GM12878 (cell line): Measurements from ENCODE around the gene SYMPK. TPM values are rescaled to one million over a fixed set of nuclear protein-coding genes. Genes with fewer than 3 reads are reported as not detected.

ENCODE experiments used
- ATAC-seq: fragments of 200-7000 bp; cut with Tn5 transposase; 3 replicates; pipeline ENCODE4 v1.9.1; 2020; ENCODE audit warnings: mild to moderate bottlenecking, moderate library complexity
- BruUV-seq: library from RNA; stranded (reverse); fragments of 400-500 nt; replicated peaks from 2 replicates; lab custom pipeline; 2021; lab: Mats Ljungman, UMichigan
- CTCF ChIA-PET: fragments of 300-600 bp; sonication (Branson Sonifier 250); formaldehyde crosslinking; extraction: SDS; loops from one replicate; lab custom pipeline; 2021; ENCODE audit warnings: inconsistent platforms; lab: Yijun Ruan, JAX
- POLR2A ChIA-PET: fragments of 350-600 bp; formaldehyde crosslinking; extraction: SDS; loops from one replicate; lab custom pipeline; 2021; ENCODE audit warnings: inconsistent platforms; lab: Charles Lee
- RAD21 ChIA-PET: fragments of 300-600 bp; sonication (Branson Sonifier 250); formaldehyde crosslinking; loops from one replicate; lab custom pipeline; 2023; ENCODE audit warnings: antibody characterized with exemption; ENCODE audit not compliant: unreplicated experiment; lab: Charles Lee
- SMC1A ChIA-PET: fragments of 300-600 bp; sonication (Branson Sonifier 250); formaldehyde crosslinking; loops from one replicate; lab custom pipeline; 2023; ENCODE audit not compliant: unreplicated experiment, uncharacterized antibody; lab: Charles Lee
- DNase-seq: peaks from one replicate; pipeline ENCODE4 v3.0.0-alpha.2; 2011; ENCODE audit warnings: low read depth, low spot score
- FAIRE-seq: peaks from 3 replicates; lab custom pipeline; 2011; peaks lifted over from hg19 to GRCh38; lab: Jason Lieb, UNC
- H2AFZ ChIP-seq: 2 replicates; pipeline ENCODE4 v1.6.0; 2011; ENCODE audit warnings: low read depth, low read length, control low read depth; ENCODE audit not compliant: control insufficient read depth
- H3K27ac ChIP-seq: 2 replicates; pipeline ENCODE4 v1.5.1; 2011; ENCODE audit warnings: control low read depth; ENCODE audit not compliant: control insufficient read depth, insufficient read depth
- H3K27me3 ChIP-seq, 2 experiments: replicated peaks in 1 of 2; 2 replicates each; pipeline versions ENCODE4 v1.6.0 to v1.6.1; 2011; ENCODE audit warnings: low read length in 1 of 2; ENCODE audit not compliant: control insufficient read depth in 2 of 2, insufficient read depth in 2 of 2
- H3K36me3 ChIP-seq, 2 experiments: 2 replicates each; pipeline ENCODE4 v1.5.1; 2011; ENCODE audit warnings: low read length in 1 of 2; ENCODE audit not compliant: control insufficient read depth in 2 of 2, insufficient read depth in 2 of 2
- H3K4me1 ChIP-seq: 2 replicates; pipeline ENCODE4 v1.6.1; 2011; ENCODE audit warnings: mild to moderate bottlenecking, low read length, moderate library complexity, mixed read lengths; ENCODE audit not compliant: control insufficient read depth, insufficient read depth
- H3K4me2 ChIP-seq: 2 replicates; pipeline ENCODE4 v1.6.0; 2011; ENCODE audit warnings: control low read depth; ENCODE audit not compliant: control insufficient read depth, insufficient read depth
- H3K4me3 ChIP-seq: fragments of 200-600 bp; sonication (generic); 2 replicates; pipeline ENCODE4 v1.5.1; 2016
- H3K79me2 ChIP-seq: 2 replicates; pipeline ENCODE4 v1.6.0; 2011; ENCODE audit warnings: low read length; ENCODE audit not compliant: control insufficient read depth, insufficient read depth
- H3K9ac ChIP-seq: 2 replicates; pipeline ENCODE4 v1.8.0; 2011; ENCODE audit warnings: low read length, control low read depth, mixed read lengths; ENCODE audit not compliant: control insufficient read depth, insufficient read depth
- H3K9me3 ChIP-seq: replicated peaks from 3 replicates; pipeline ENCODE4 v1.5.1; 2011; ENCODE audit warnings: mild to moderate bottlenecking, low read length; ENCODE audit not compliant: control insufficient read depth, insufficient read depth
- H4K20me1 ChIP-seq: 2 replicates; pipeline ENCODE4 v1.6.0; 2011; ENCODE audit not compliant: control insufficient read depth, insufficient read depth
- ATF2 ChIP-seq: IDR thresholded peaks from 2 replicates; pipeline ENCODE4 v1.6.1; 2012; ENCODE audit warnings: low read length, inconsistent platforms
- BHLHE40 ChIP-seq, 2 experiments: fragments of 450-650 bp in 1 of 2; IDR thresholded peaks; 2 replicates each; pipeline ENCODE4 v1.6.1; 2011 to 2017; ENCODE audit warnings: low read depth in 2 of 2, borderline replicate concordance in 1 of 2, improper control_type of control experiment in 1 of 2, low read length in 1 of 2, mild to moderate bottlenecking in 1 of 2
- BMI1 ChIP-seq: fragments of 450-650 bp; IDR thresholded peaks from 2 replicates; pipeline ENCODE4 v1.6.1; 2016; ENCODE audit warnings: mild to moderate bottlenecking, moderate library complexity, borderline replicate concordance
- CBX5 ChIP-seq: sonication (generic); IDR thresholded peaks from 2 replicates; pipeline ENCODE4 v1.6.1; 2016; ENCODE audit warnings: low read depth, moderate library complexity, mild to moderate bottlenecking, inconsistent platforms
- CHD4 ChIP-seq: fragments of 200-600 bp; sonication (generic); IDR thresholded peaks from 2 replicates; pipeline ENCODE4 v1.6.1; 2016; ENCODE audit warnings: mild to moderate bottlenecking
- E2F4 ChIP-seq: IDR thresholded peaks from 2 replicates; pipeline ENCODE4 v1.6.1; 2012; ENCODE audit warnings: low read depth, low read length, improper control_type of control experiment
- IRF3 ChIP-seq: fragments of 450-650 bp; IDR thresholded peaks from 2 replicates; pipeline ENCODE4 v1.6.1; 2014; ENCODE audit warnings: mild to moderate bottlenecking
- IRF4 ChIP-seq: IDR thresholded peaks from 2 replicates; pipeline ENCODE4 v1.6.1; 2011; ENCODE audit warnings: low read depth, low read length
- MLLT1 ChIP-seq: fragments of 450-650 bp; IDR thresholded peaks from 2 replicates; pipeline ENCODE4 v1.6.1; 2016; ENCODE audit warnings: mild to moderate bottlenecking
- MXI1 ChIP-seq: fragments of 150-350 bp; IDR thresholded peaks from 2 replicates; pipeline ENCODE4 v1.6.1; 2011; ENCODE audit warnings: low read depth, mild to moderate bottlenecking, inconsistent platforms, low read length, improper control_type of control experiment
- NRF1 ChIP-seq: conservative IDR thresholded peaks from 2 replicates; pipeline ENCODE4 v1.6.1; 2011; ENCODE audit warnings: mild to moderate bottlenecking, low read depth, low read length, improper control_type of control experiment
- SIN3A ChIP-seq: IDR thresholded peaks from 2 replicates; pipeline ENCODE4 v1.6.1; 2012; ENCODE audit warnings: low read depth, low read length, improper control_type of control experiment
- SIX5 ChIP-seq: IDR thresholded peaks from 2 replicates; pipeline ENCODE4 v1.6.1; 2011; ENCODE audit warnings: mild to moderate bottlenecking, low read depth, low read length, moderate library complexity; ENCODE audit not compliant: severe bottlenecking
- SREBF2 ChIP-seq: IDR thresholded peaks from 2 replicates; pipeline ENCODE4 v1.6.1; 2012; ENCODE audit warnings: mild to moderate bottlenecking, low read length
- STAT3 ChIP-seq: IDR thresholded peaks from 2 replicates; pipeline ENCODE4 v1.6.1; 2011; ENCODE audit warnings: low read depth, low read length, improper control_type of control experiment
- ZNF24 ChIP-seq: fragments of 450-650 bp; IDR thresholded peaks from 2 replicates; pipeline ENCODE4 v1.6.1; 2017; ENCODE audit warnings: antibody characterized with exemption, mild to moderate bottlenecking
- ZNF274 ChIP-seq: IDR thresholded peaks from one replicate; pipeline ENCODE4 v1.8.0; 2011; ENCODE audit not compliant: insufficient read length, insufficient read depth
- ZSCAN29 ChIP-seq: fragments of 450-650 bp; IDR thresholded peaks from 2 replicates; pipeline ENCODE4 v1.6.1; 2017; ENCODE audit warnings: mild to moderate bottlenecking, moderate library complexity
- WGBS: methylation state at CpG from one replicate; pipeline ENCODE4 v1.1.6; 2016; ENCODE audit warnings: low lambda C conversion rate; ENCODE audit not compliant: insufficient replicate concordance, insufficient coverage; ENCODE audit errors: missing lambda C conversion rate; 5-methylcytosine and 5-hydroxymethylcytosine counted together
- in situ Hi-C: fragments of 300-500 bp; cut with MboI; formaldehyde crosslinking; loops from 9 replicates; pipeline ENCODE4 v1.14.3; 2018; ENCODE audit warnings: mixed read lengths
- intact Hi-C: fragments of 100-400 bp; cut with micrococcal nuclease; formaldehyde crosslinking; loops from one replicate; pipeline ENCODE4 v1.14.2; 2022; ENCODE audit not compliant: unreplicated experiment
- polyA plus RNA-seq, 11 experiments: library from polyadenylated mRNA; depleted of rRNA in 4 of 11; unstranded in 6 of 11; stranded (reverse) in 5 of 11; fragments of >200 nt; fragmentation: Nextera tagmentation in 4 of 11; fragmentation: Illumina TruSeq in 1 of 11; extraction: Ambion mirVana in 4 of 11; extraction: Trizol in 1 of 11; gene quantifications; 1 replicate in 1 of 11; 2 replicates in 10 of 11; pipeline versions ENCODE4 v1.2.1 to v1.2.3, GENCODE V29; 2011 to 2016; ENCODE audit warnings: inconsistent platforms in 2 of 11, missing spikeins in 2 of 11, low read depth in 1 of 11
- total RNA-seq, 4 experiments: library from RNA; depleted of rRNA in 3 of 4; stranded (reverse); fragments of >200 nt in 3 of 4; fragmentation: Illumina TruSeq in 1 of 4; extraction: Trizol in 1 of 4; gene quantifications; 2 replicates each; pipeline versions ENCODE4 v1.2.1 to v1.2.3, GENCODE V29; 2013 to 2021

Gene SYMPK
- total and polyA plus RNA-seq, 10 of the 15 experiments (the other 5 are each of a cell fraction or from before 2014, with no cell fraction given), result 0.49 to 109 (median 42.5) TPM

GRCh38 chr19:45827459-45828093 lies 35.4 kb downstream of the SYMPK start:
- Histone ChIP-seq H3K36me3 (peaks cover 29 to 55% of the 10 kb centered on the region in 2 experiments), H2AFZ (no peak overlapping the region), H3K4me1 (no peaks in the 10 kb centered on the region; the same call in 1 of the 2 replicates), H4K20me1 (no peaks in the 10 kb centered on the region), H3K27me3 (no peaks in the 10 kb centered on the region), H3K4me2 (no peak overlapping the region), H3K9me3 (no peaks in the 10 kb centered on the region), H3K9ac (no peak overlapping the region), H3K4me3 (no peak overlapping the region), H3K79me2 (no peaks in the 10 kb centered on the region), H3K27ac (no peak overlapping the region)
- TF ChIP-seq CHD4, result no peak
- TF ChIP-seq BHLHE40 (IDR thresholded peaks at IDR 0.05; ENCODE audit: borderline replicate concordance in 1 of 2, low read depth in 2 of 2, low read length in 1 of 2), result no peak
- TF ChIP-seq SREBF2, result no peak
- no peak for TF ChIP-seq SIN3A
- TF ChIP-seq ATF2, result no peak
- TF ChIP-seq ZNF274, result no peak
- TF ChIP-seq SIX5, result no peak
- TF ChIP-seq IRF4, result no peak
- no peak for TF ChIP-seq NRF1
- no peak for TF ChIP-seq ZNF24
- TF ChIP-seq ZSCAN29, result no peak
- no peak for TF ChIP-seq CBX5
- no peak for TF ChIP-seq MLLT1
- no peak for TF ChIP-seq E2F4
- no peak for TF ChIP-seq MXI1
- no peak for TF ChIP-seq STAT3
- no peak for TF ChIP-seq BMI1
- TF ChIP-seq IRF3, result no peak
- no peak for ATAC-seq
- POLR2A ChIA-PET, result interaction anchor here (0.6 kb wide), 1 partner anchor 542 kb away, joined by 4 read pairs; no protein-coding TSS in a partner anchor
- RAD21 ChIA-PET, result no interaction called here
- FAIRE-seq, result no peak
- CTCF ChIA-PET, result interaction anchor here (0.6 to 1.1 kb wide), 2 partner anchors 8 to 11 kb away, joined by 3 read pairs; no protein-coding TSS in a partner anchor
- in situ Hi-C loops (no loop called here), intact Hi-C loops (no loop called here)
- no TSS peak for BruUV-seq
- WGBS, result 90% methylated on average over 14 of the region's 16 CpGs
- no peak for DNase-seq
- SMC1A ChIA-PET, result no interaction called here
